DND-41 (cell line): Measurements from ENCODE around the gene IDH3B.
A peak's percentile ranks its signal among the peaks of the same experiment; 100 is the strongest.

Experiments used
- ATAC-seq: fragments of 200-7000 bp; cut with Tn5 transposase; 3 replicates; pipeline ENCODE4 v1.9.1; 2021; ENCODE audit warnings: low read depth; ENCODE audit not compliant: insufficient read depth
- DNase-seq: peaks from one replicate; pipeline ENCODE4 v3.0.0-alpha.2; 2020
- H2AFZ ChIP-seq: 2 replicates; pipeline ENCODE4 v1.6.0; 2012; ENCODE audit warnings: low read depth, low read length
- H3K27ac ChIP-seq: 2 replicates; pipeline ENCODE4 v1.5.1; 2012; ENCODE audit warnings: low read length, inconsistent platforms
- H3K27me3 ChIP-seq: fragments of 200-600 bp; sonication (generic); 2 replicates; pipeline ENCODE4 v1.6.0; 2012; ENCODE audit warnings: low read length, mild to moderate bottlenecking, inconsistent platforms; ENCODE audit not compliant: insufficient read depth, poor library complexity
- H3K36me3 ChIP-seq: 2 replicates; pipeline ENCODE4 v1.5.1; 2012; ENCODE audit warnings: low read length, inconsistent platforms; ENCODE audit not compliant: insufficient read depth
- H3K4me1 ChIP-seq: 2 replicates; pipeline ENCODE4 v1.5.1; 2012; ENCODE audit warnings: mild to moderate bottlenecking, low read length; ENCODE audit not compliant: insufficient read depth
- H3K4me2 ChIP-seq: 2 replicates; pipeline ENCODE4 v1.6.0; 2012; ENCODE audit warnings: mild to moderate bottlenecking, moderate library complexity, low read length, inconsistent platforms; ENCODE audit not compliant: insufficient read depth
- H3K4me3 ChIP-seq, 2 experiments: fragments of 200-600 bp in 1 of 2; shearing (Covaris generic) in 1 of 2; 2 replicates each; pipeline ENCODE4 v1.5.1; 2012 to 2016; ENCODE audit warnings: inconsistent platforms in 2 of 2, low read length in 2 of 2, mild to moderate bottlenecking in 2 of 2, low read depth in 1 of 2, moderate library complexity in 1 of 2
- H3K79me2 ChIP-seq: 2 replicates; pipeline ENCODE4 v1.6.0; 2012; ENCODE audit warnings: low read length, inconsistent platforms; ENCODE audit not compliant: insufficient read depth
- H3K9ac ChIP-seq: 2 replicates; pipeline ENCODE4 v1.6.0; 2012; ENCODE audit warnings: low read depth, mild to moderate bottlenecking, inconsistent platforms, low read length, moderate library complexity
- H3K9me3 ChIP-seq: 2 replicates; pipeline ENCODE4 v1.5.1; 2012; ENCODE audit warnings: low read length, moderate library complexity, mild to moderate bottlenecking, inconsistent platforms; ENCODE audit not compliant: insufficient read depth, severe bottlenecking
- H4K20me1 ChIP-seq: 2 replicates; pipeline ENCODE4 v1.6.0; 2012; ENCODE audit warnings: low read length; ENCODE audit not compliant: insufficient read depth
- CTCF ChIP-seq: IDR thresholded peaks from 2 replicates; pipeline ENCODE4 v1.5.1; 2012; ENCODE audit warnings: borderline replicate concordance, low read length, moderate library complexity, mild to moderate bottlenecking; ENCODE audit not compliant: poor library complexity, severe bottlenecking; ENCODE audit errors: extremely low read depth
- EZH2 ChIP-seq: IDR thresholded peaks from 3 replicates; pipeline ENCODE4 v1.6.1; 2012; ENCODE audit warnings: borderline replicate concordance, low read depth, mild to moderate bottlenecking, moderate library complexity, low read length, inconsistent platforms; ENCODE audit not compliant: severe bottlenecking

The IDH3B gene

GRCh38 chr20:2653556-2654383, 10.2 kb downstream of the IDH3B start:
- Histone ChIP-seq H4K20me1 (peaks cover 61% of the 10 kb centered on the region), H3K36me3 (peaks cover 59% of the 10 kb centered on the region), H2AFZ (no peak overlapping the region), H3K9me3 (no peaks in the 10 kb centered on the region), H3K79me2 (peaks cover 65% of the 10 kb centered on the region), H3K4me2 (peak overlapping the region; percentile 85), H3K4me1 (peaks cover 49% of the 10 kb centered on the region), H3K4me3 (peak overlapping the region; percentile 75 to 86; a peak in 3 of 4 replicates), H3K27ac (peak overlapping the region; percentile 96), H3K9ac (peak overlapping the region; percentile 94), H3K27me3 (no peaks in the 10 kb centered on the region)
- TF ChIP-seq EZH2 (no peak), CTCF (no peak)
- DNase-seq (no peak), ATAC-seq (no peak)

GRCh38 chr20:2652724-2653555, 11.1 kb downstream of the IDH3B start:
- Histone ChIP-seq H3K9ac (peak overlapping the region; percentile 94), H3K27me3 (no peaks in the 10 kb centered on the region), H3K4me3 (peak overlapping the region; percentile 75 to 86), H3K79me2 (peaks cover 65% of the 10 kb centered on the region), H3K4me1 (peaks cover 49% of the 10 kb centered on the region), H3K36me3 (peaks cover 50% of the 10 kb centered on the region), H3K4me2 (peak overlapping the region; percentile 85), H4K20me1 (peaks cover 52% of the 10 kb centered on the region), H3K27ac (peak overlapping the region; percentile 96), H3K9me3 (no peaks in the 10 kb centered on the region), H2AFZ (peak overlapping the region; percentile 81)
- ATAC-seq (peak; percentile 60), DNase-seq (peak; percentile 66)
- TF ChIP-seq EZH2, result no peak
- TF ChIP-seq CTCF, result no peak

GRCh38 chr20:2651772-2652723, 12.0 kb downstream of the IDH3B start, which contains the start of gene NOP56:
TSS of gene NOP56 (plus strand) at chr20:2652632. CDS start at chr20:2652661, 29 bp downstream.
- Histone ChIP-seq H3K36me3 (peaks cover 41% of the 10 kb centered on the region), H3K79me2 (peaks cover 61% of the 10 kb centered on the region), H3K4me3 (peak within 1 kb of the TSS; percentile 75 to 86), H3K27me3 (no peaks in the 10 kb centered on the region), H3K9ac (peak within 1 kb of the TSS; percentile 94), H3K27ac (peak within 1 kb of the TSS; percentile 96), H3K9me3 (no peaks in the 10 kb centered on the region), H4K20me1 (peaks cover 44% of the 10 kb centered on the region), H3K4me1 (peaks cover 47% of the 10 kb centered on the region), H3K4me2 (peak within 1 kb of the TSS; percentile 85), H2AFZ (peak within 1 kb of the TSS; percentile 84)
- peak; percentile 95 for DNase-seq
- peak; percentile 86 for ATAC-seq
- no peak for TF ChIP-seq EZH2
- peak; percentile 6 for TF ChIP-seq CTCF
